Coronary artery (tissue), 2 donors: Measurements from ENCODE around the gene MYO18B.

Experiments used
- DNase-seq: peaks from one replicate; pipeline ENCODE4 v3.0.0-alpha.2; 2017; ENCODE audit warnings: low spot score
- H3K27ac ChIP-seq, 2 donors: fragments of 200-600 bp; sonication (generic); one replicate each; pipeline ENCODE4 v1.5.1; 2016 to 2019
- H3K4me3 ChIP-seq: fragments of 200-600 bp; sonication (generic); 2 replicates; pipeline ENCODE4 v1.5.1; 2016; ENCODE audit warnings: mild to moderate bottlenecking, moderate library complexity
- TF ChIP-seq, protein P1 (sequence below): fragments of 200-600 bp; sonication (generic); IDR thresholded peaks from one replicate; pipeline ENCODE4 v1.5.1; 2019; ENCODE audit warnings: antibody characterized with exemption

Gene MYO18B

DNA sequence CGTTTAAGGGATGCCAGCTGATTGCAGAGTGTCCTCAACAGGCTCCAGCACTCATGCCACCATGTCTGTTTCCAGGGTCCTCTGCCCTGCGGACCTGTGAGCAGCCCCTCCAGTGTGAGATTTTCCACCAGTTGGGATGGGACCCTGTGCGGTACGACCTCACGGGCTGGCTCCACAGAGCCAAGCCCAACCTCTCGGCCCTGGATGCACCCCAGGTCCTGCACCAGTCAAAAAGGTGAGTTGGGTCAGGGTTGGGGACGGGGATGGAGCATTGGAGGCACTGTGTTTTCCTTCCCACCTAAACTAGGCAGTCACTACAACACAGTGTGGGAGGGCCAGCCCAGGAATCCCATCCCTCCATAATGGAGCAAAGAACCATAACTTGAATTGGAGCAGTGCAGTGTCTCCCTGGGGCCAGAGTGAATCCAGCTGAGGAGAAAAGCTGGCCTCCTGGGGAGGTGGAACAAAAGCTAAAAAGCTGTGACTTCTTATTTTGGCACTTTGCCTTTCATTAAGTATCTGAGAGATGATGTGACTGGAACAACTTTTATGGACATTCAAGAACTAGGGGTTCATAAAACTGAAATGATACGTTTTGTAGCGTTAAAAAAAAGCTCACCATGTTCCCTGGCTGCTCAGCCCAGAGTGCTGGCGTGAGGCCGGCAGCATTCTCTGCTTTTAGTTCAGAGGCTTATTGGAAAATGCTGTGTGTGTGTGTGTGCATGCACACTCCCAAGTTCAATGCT lies 101.8 kb downstream of the MYO18B start:
- TF ChIP-seq, protein P1, sequence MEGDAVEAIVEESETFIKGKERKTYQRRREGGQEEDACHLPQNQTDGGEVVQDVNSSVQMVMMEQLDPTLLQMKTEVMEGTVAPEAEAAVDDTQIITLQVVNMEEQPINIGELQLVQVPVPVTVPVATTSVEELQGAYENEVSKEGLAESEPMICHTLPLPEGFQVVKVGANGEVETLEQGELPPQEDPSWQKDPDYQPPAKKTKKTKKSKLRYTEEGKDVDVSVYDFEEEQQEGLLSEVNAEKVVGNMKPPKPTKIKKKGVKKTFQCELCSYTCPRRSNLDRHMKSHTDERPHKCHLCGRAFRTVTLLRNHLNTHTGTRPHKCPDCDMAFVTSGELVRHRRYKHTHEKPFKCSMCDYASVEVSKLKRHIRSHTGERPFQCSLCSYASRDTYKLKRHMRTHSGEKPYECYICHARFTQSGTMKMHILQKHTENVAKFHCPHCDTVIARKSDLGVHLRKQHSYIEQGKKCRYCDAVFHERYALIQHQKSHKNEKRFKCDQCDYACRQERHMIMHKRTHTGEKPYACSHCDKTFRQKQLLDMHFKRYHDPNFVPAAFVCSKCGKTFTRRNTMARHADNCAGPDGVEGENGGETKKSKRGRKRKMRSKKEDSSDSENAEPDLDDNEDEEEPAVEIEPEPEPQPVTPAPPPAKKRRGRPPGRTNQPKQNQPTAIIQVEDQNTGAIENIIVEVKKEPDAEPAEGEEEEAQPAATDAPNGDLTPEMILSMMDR, result no peak
- peak; percentile 50 for DNase-seq
- Histone ChIP-seq H3K27ac (no peak overlapping the region), H3K4me3 (no peak overlapping the region)

GRCh38 chr22:25844601-25845000 lies 102.6 kb downstream of the MYO18B start:
- Histone ChIP-seq H3K4me3 (no peak overlapping the region), H3K27ac (no peak overlapping the region)
- no peak for DNase-seq
- TF ChIP-seq, protein P1, result no peak

DNA sequence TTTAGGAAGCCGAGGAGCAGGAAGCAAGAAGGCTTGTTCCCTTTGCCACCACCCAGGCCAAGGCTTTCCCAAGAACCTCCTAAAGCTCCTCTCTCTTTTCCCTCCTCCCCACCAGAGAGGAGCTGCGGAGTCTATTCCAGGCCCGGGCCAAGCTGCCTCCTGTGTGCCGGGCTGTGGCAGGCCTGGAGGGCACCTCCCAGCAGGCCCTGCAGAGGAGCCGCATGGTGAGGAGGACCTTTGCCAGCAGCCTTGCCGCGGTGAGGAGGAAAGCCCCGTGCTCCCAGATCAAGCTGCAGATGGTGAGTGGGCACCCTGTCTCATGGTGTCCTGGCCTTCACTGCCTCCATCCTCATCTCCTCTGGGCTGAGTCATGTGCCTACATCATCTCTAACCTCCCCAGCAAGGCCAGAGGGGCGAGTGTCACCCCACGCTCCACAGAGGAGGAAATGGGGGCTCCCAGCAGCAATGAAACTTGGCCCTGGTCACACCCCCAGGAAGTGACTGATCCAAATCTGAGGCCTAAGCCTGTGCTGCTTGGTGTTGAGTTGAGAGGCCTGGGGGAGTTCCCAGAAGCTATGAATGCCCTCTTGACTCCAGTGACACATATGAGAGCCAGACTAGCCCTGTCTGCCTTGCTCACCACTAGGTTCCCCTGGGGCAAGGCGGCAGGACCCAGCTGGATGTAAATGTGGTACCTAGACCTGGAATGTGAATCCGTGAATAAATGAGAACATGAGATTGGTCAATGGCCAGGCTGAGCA lies 104.2 kb downstream of the MYO18B start:
- peak; percentile 43 for DNase-seq

DNA sequence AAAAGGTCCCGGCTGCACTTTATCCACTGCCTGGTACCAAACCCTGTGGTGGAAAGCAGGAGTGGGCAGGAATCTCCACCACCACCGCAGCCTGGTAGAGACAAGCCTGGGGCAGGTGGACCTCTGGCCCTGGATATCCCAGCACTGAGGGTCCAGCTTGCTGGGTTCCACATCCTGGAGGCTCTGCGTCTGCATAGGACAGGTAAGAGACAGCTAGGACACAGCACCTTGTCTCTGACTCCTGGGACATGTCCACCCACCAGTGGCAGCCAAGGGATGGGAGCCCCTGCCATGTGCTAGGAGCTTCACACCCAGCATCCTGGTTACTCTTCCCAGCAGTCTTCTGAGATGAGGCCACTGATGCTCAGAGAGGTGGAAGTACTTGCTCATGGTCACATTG lies 105.5 kb downstream of the MYO18B start:
- no peak overlapping the region for H3K4me3 ChIP-seq
- TF ChIP-seq, protein P1, result no peak
- peak; percentile 50 for DNase-seq
- H3K27ac ChIP-seq, result no peak overlapping the region

More for the DNA sequence above, 104.2 kb downstream of the MYO18B start:
- TF ChIP-seq, protein P1, result no peak
- Histone ChIP-seq H3K27ac (no peak overlapping the region), H3K4me3 (no peak overlapping the region)

- Histone ChIP-seq H3K27ac (no peak overlapping the region), H3K4me3 (no peak overlapping the region)
- TF ChIP-seq, protein P1, result no peak
- DNase-seq, result peak; percentile 29
These were observed 107.0 kb downstream of the MYO18B start for GRCh38 chr22:25848954-25849353.

DNA sequence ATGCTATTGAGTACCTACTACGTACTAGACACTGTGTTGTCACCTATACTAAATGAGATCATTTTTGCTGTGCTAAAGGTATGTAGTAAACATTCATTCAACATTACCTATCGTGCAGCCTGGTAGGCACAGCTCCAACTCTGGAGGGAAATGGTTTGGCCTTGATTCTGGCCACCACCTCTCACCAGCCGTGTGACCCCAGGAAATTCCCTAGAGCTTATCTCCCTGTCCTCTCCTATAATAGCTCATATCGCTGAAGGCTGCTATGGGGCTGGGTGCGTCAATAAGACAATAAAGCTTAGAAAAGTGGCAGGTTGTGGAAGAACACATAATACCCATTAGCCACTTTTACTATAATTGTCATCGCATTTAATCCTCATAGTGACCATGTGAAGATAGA lies 107.5 kb downstream of the MYO18B start:
- H3K4me3 ChIP-seq, result no peak overlapping the region
- no peak overlapping the region for H3K27ac ChIP-seq
- TF ChIP-seq, protein P1, result no peak
- peak; percentile 29 for DNase-seq

DNA sequence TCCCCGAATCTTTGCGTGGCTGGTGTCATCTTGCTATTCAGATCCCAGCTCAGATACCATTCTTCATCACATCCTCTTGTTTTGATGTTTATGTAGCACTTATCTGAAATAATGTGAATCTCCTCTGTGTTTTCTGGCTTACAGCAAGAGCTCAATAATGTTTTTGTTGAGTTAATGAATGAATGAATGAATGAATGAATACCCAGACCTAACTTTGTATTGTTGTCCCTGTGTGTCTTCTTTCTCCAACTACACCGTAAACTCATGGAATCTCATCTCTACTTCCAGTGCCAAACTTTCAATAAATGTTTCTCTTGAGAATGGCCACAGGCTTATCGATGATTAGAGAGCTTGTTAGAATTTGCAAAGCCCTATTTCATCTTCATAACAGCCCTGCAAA lies 110.2 kb downstream of the MYO18B start:
- no peak for DNase-seq

More for the DNA sequence above, 110.2 kb downstream of the MYO18B start:
- TF ChIP-seq, protein P1, result no peak
- Histone ChIP-seq H3K27ac (no peak overlapping the region), H3K4me3 (no peak overlapping the region)
